NCI-H187 treated with DMSO at 0.1 percent for 48 hours (cell line): ENCODE measurements around the gene HDAC4.

ENCODE experiments used
- DNase-seq: peaks from one replicate; lab custom pipeline; 2025; lab: John Stamatoyannopoulos, UW

HDAC4 gene

GRCh38 chr2:239119346-239120126 lies 281.3 kb downstream of the HDAC4 start:
- DNase-seq = no peak

GRCh38 chr2:239118675-239119211 lies 282.1 kb downstream of the HDAC4 start:
- DNase-seq = no peak

GRCh38 chr2:239118264-239118663 lies 282.6 kb downstream of the HDAC4 start:
- DNase-seq = no peak

GRCh38 chr2:239117831-239118230 lies 283.0 kb downstream of the HDAC4 start:
- DNase-seq = no peak

- no peak for DNase-seq
These were observed 284.2 kb downstream of the HDAC4 start for GRCh38 chr2:239116456-239117246.

GRCh38 chr2:239115616-239116015 lies 285.2 kb downstream of the HDAC4 start:
- no peak for DNase-seq

GRCh38 chr2:239114616-239115265 lies 286.1 kb downstream of the HDAC4 start:
- DNase-seq = no peak

GRCh38 chr2:239114119-239114581 lies 286.7 kb downstream of the HDAC4 start:
- DNase-seq = no peak

GRCh38 chr2:239113615-239114014 lies 287.2 kb downstream of the HDAC4 start:
- no peak for DNase-seq

- no peak for DNase-seq
These were observed 287.6 kb downstream of the HDAC4 start for GRCh38 chr2:239113171-239113570.

GRCh38 chr2:239112127-239112774 lies 288.6 kb downstream of the HDAC4 start:
- no peak for DNase-seq

GRCh38 chr2:239111401-239112100 lies 289.3 kb downstream of the HDAC4 start:
- DNase-seq = no peak

GRCh38 chr2:239110595-239111048 lies 290.2 kb downstream of the HDAC4 start:
- no peak for DNase-seq

- no peak for DNase-seq
These were observed 290.8 kb downstream of the HDAC4 start for GRCh38 chr2:239109928-239110545.

- no peak for DNase-seq
These were observed 291.5 kb downstream of the HDAC4 start for GRCh38 chr2:239109041-239109927.

- no peak for DNase-seq
These were observed 292.4 kb downstream of the HDAC4 start for GRCh38 chr2:239108459-239108858.

- DNase-seq = no peak
These were observed 292.9 kb downstream of the HDAC4 start for GRCh38 chr2:239107936-239108335.

- no peak for DNase-seq
These were observed 293.9 kb downstream of the HDAC4 start for GRCh38 chr2:239106966-239107365.

- DNase-seq = no peak
These were observed 294.4 kb downstream of the HDAC4 start for GRCh38 chr2:239106314-239106908.
